Upper lobe of left lung (tissue), 4 donors: ENCODE measurements around the gene SOD3.

Experiments
- POLR2A ChIP-seq, 4 donors: fragments of 450-650 bp; IDR thresholded peaks; one replicate each; pipeline ENCODE4 v1.5.1; 2016 to 2017; ENCODE audit warnings: antibody characterized with exemption in 4 of 4, mild to moderate bottlenecking in 2 of 4
- POLR2AphosphoS5 ChIP-seq, 2 donors: sonication (generic); formaldehyde crosslinking; IDR thresholded peaks; one replicate each; pipeline ENCODE4 v1.5.1; 2017; ENCODE audit warnings: antibody characterized with exemption in 2 of 2
- TF ChIP-seq, protein P1 (sequence below), 6 experiments: fragments of 450-650 bp in 4 of 6; fragments of 200-600 bp in 2 of 6; sonication (generic) in 2 of 6; IDR thresholded peaks; one replicate each; pipeline ENCODE4 v1.5.1; 2016 to 2019; ENCODE audit warnings: antibody characterized with exemption in 6 of 6

DNA sequence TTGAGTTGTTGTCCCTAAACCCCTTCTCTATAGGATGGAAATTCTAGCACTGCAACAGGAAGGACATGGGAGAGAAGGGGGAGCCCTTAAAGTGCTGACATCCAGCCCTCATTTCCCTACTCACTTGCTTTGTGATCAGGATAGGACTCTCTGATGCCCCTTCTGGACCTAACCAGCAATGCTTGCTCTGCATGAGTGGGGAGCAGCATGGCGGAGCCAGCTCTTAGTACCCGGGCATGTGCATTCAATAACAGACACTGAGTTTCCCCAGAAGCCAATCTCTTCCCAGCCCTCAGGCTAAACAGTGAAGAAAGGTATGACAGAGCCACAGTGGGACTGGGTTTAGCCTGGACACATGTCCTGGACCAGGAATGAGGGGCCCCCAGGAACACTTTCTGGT is 14.0 kb downstream of the SOD3 start:
- TF ChIP-seq POLR2A (IDR thresholded peaks at IDR 0.05) (no peak), POLR2AphosphoS5 (IDR thresholded peaks at IDR 0.05) (no peak)
- TF ChIP-seq, protein P1, sequence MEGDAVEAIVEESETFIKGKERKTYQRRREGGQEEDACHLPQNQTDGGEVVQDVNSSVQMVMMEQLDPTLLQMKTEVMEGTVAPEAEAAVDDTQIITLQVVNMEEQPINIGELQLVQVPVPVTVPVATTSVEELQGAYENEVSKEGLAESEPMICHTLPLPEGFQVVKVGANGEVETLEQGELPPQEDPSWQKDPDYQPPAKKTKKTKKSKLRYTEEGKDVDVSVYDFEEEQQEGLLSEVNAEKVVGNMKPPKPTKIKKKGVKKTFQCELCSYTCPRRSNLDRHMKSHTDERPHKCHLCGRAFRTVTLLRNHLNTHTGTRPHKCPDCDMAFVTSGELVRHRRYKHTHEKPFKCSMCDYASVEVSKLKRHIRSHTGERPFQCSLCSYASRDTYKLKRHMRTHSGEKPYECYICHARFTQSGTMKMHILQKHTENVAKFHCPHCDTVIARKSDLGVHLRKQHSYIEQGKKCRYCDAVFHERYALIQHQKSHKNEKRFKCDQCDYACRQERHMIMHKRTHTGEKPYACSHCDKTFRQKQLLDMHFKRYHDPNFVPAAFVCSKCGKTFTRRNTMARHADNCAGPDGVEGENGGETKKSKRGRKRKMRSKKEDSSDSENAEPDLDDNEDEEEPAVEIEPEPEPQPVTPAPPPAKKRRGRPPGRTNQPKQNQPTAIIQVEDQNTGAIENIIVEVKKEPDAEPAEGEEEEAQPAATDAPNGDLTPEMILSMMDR (IDR thresholded peaks at IDR 0.05), result no peak
